ENCODE results near the gene MVB12B.

- TF ChIP-seq CTCF (IDR thresholded peaks at IDR 0.05; ENCODE audit: poor library complexity, severe bottlenecking) (no peak), SMC3 (conservative IDR thresholded peaks at IDR 0.05; ENCODE audit: poor library complexity) (no peak)
Observed at GRCh38 chr9:126418608-126419007, 92.0 kb downstream of the MVB12B start.
